ENCODE data around the gene WASF3.

The WASF3 gene

DNA sequence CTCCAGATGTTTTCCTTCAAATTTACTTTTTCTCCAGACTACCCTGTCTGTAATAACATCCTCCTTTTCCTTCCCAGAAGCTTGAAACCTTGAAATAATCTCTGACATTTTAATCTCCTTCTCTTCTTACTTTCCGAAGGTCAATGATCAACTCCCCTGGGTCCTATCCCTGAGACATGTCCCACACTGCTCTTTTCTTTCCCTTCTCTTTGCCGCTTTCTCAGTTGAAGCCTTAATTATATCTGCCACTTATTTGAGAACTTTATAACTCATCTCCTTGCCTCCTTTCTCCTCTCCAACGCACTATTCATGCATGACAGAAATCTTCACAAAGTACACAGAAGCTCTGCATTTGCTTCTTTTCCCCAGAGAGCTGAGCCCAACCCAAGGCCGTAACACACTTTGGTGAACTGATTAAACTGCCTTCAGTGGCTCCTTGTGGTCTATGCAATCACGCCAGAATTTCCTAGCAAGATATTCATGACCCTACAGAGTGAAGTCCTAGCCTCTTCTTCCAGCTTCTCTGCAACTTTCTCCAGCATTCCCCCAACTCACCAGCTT lies 9.2 kb upstream of the WASF3 start:
- no peak for DNase-seq

- no peak for DNase-seq
Observed at GRCh38 chr13:26549713-26550112, 7.8 kb upstream of the WASF3 start.

DNA sequence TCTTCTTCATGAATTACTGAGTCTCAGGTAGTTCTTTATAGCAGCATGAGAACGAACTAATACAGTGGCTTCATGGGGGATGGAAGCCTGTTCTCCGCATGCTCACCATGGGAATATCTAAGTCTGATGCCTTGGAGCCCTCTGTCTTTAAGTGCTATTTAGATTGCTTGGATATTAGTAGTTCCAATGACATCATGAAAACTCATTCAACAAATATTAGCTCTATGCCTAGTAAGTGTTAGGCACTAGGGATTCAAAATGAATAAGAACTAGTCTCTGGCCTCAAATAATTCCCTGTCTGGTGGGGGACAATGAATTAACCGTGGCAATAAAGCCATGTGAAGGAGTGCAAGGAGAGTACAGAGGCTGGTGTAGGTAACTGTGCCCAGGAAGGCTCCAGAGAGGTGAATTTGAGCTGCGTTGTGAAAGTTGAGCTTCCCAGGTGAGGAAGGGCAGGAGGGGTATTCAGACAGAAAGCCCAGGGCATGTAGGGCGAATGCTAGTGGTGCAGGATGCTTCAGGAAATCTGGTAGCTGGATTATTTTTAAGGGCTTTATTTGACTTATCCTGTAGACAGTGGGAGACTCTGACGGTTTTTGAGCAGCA lies 6.1 kb upstream of the WASF3 start:
- no peak for DNase-seq

DNA sequence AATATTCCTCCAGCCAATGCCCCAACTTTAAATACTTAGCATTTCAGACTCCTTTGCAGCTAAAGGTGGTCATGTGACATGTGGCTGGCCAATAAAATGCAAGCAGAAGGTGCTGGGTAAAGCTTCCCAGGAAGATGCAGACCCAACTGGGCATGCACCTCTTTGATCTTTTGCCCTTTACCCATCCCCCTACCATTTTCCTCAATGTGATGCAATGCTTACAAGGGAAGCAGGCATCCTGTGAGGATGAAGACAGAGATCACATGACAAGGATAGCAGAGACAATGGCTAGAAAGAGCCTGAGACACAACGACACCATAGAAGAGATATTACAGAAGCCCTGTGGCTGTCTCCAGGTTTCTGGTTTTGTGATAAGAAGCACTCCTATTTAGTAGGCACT lies 2.1 kb upstream of the WASF3 start:
- no peak for DNase-seq

DNA sequence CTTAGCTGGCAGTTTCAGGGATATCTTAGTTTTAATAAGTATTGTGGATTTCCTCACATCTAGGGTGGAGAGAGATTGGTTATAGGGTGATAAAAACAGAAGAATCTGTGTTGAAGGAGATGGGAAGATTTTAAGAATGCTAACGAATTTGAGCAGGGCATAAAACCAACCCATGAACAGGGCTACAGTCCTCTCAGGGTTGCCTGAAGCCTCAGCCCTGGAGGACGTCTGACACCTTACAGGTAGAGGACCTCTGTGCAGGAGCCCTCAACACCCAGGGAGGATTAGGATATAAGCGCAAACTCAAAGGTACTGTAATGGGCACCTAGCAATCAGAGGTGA lies 461 bp upstream of the WASF3 start:
- DNase-seq: no peak

- DNase-seq: no peak
Observed at GRCh38 chr13:26558074-26558805, 757 bp downstream of the WASF3 start.

- no peak for DNase-seq
Observed at GRCh38 chr13:26558987-26559386, 1.5 kb downstream of the WASF3 start.

GRCh38 chr13:26560456-26560855 lies 3.0 kb downstream of the WASF3 start:
- DNase-seq: no peak

DNA sequence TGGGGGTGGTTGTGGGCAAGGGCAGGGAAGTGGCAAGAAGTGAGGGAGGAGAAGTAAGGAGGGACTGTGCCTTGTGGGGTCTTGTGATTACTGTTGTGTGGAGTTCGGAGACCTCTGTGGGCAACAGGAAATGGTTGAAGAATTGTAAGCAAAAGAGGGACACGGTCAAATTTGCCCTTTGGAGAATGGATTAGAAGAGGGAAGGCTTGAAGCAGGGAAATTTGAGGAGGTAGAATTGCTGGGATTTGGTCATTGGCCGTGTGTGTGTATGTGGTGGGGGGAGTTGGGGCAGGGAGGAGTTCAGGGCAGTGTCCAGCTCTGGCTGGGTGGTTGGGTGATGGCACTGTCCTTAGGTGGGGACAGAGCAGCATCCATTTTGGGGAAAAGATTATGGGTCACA lies 3.6 kb downstream of the WASF3 start:
- no peak for DNase-seq

DNA sequence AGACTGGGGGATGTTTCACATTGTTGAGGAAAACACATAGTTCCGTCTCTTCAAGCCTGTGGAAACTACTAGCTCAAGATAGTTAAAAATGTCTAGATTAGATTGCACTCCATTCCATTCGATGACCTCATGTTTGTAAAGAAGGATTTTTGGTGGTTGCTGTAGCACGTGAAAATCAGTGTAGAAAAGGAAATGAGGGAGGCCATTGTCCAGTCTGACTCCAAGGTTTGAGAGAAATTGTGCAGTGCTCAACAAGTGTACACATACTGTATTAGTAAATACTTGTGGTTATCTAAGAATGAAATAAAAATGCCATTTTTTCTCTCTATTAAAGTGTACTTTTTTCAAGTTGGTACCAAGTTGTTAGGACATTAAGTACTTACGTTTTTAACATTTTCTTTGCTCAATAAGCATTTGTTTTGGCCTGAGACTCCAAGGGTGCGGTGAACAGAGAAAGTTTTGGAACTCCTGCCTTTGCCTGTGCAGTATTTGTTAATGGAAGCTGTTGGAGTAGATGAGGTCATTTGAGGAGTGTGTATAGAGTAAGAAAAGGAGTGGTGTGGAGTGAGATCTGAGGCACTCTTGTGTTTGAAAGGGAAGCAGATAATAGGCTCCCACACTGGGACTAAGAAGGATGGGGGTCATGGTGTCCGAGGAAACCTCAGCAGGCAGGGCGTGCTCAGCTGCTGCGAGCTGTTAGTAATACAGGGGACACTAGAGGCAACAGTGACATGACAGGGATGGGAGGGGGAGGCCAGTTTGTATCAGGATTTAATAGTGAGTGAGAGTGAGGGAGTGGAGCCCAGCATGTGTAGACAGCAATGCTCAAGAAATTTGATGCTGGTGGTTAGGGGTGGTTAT lies 4.4 kb downstream of the WASF3 start:
- no peak for DNase-seq

- DNase-seq: no peak
Observed at GRCh38 chr13:26562512-26562890, 5.0 kb downstream of the WASF3 start.

GRCh38 chr13:26563713-26564112 lies 6.2 kb downstream of the WASF3 start:
- no peak for DNase-seq

DNA sequence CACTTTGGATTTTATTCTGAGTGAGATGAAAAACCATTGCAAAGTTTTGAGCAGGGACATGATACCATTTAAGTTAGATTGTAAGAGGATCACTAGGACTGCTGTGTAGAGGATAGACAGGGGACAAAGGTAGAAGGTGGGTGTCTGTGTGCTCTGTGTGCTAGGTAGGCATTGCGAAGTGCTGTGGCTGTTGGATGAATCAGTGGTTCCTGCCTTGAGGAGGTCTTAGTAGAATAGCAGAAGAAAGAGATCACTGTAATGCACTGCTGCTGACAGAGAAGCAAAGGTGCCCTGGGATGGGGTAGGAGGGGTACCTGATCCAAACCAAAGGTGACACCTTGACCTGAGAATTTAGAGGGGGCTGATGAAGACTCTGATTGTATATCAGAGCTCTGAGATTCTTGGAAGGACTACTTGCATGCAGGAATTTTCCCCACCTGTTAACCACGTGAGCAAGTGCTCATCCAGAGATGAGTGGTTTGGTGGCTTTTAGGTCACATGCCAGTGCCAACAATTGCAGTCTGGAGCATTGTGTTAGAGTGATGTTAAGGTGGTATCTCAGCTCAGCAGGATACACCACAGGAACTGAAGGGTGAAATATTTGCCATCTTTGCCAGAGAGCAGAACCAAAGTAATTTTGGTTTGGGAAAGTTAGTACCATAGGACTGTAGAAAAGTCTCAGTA lies 10.8 kb downstream of the WASF3 start:
- DNase-seq: no peak

DNA sequence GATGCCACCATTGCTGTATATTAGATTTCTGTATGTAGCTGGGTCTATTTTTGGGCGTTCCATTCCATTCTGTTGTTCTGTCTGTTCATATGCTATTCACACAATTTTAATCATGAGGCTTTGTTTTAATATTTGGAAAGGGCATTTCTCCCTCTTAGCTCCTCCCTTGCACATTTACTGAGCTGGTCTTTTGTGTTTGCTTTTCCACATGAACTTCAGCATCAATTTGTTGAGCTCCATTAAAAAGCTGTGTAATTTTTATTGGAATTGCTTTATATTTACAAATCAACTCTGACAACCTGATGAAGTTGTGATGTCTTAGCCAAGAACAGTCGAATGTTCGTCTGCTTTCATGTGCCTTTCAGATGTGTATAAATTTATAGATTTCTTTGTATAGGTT lies 14.0 kb downstream of the WASF3 start:
- no peak for DNase-seq

DNA sequence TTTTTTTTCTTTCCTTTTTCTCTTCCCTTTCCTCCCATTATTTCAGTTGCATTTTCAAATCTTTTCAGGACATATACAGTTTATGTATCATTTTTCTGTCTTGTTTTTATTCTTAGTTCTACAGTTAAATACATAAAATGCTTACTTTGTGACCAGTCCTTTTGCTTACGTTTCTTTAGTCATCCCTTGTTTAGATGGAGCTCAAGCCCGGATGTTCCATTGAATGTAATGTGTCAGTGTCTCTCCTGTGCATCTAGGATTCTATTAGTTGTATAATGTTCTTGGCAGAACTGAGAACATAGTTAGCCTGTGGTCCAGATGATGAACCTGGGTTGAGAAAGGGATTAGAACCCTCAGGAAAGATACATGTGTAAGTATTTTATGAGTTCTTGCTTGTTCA lies 17.8 kb downstream of the WASF3 start:
- no peak for DNase-seq

DNA sequence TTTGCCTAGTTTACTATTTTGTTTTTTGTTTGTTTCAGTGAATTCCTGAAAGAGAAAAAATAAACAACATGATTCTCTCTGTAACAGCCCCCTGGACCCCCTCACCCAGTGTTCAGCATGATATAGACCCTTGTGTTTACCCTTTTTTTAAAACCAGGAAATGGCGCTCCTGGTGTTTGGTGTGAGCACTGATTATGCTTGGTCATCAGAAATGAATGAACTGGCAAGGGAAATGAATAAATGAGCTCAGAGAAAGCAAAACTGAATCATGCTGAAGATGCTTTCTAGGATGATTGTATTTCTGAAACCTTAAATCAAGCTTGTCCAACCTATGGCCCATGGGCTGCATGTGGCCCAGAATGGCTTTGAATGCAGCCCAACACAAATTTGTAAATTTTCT lies 22.1 kb downstream of the WASF3 start:
- DNase-seq: no peak

DNA sequence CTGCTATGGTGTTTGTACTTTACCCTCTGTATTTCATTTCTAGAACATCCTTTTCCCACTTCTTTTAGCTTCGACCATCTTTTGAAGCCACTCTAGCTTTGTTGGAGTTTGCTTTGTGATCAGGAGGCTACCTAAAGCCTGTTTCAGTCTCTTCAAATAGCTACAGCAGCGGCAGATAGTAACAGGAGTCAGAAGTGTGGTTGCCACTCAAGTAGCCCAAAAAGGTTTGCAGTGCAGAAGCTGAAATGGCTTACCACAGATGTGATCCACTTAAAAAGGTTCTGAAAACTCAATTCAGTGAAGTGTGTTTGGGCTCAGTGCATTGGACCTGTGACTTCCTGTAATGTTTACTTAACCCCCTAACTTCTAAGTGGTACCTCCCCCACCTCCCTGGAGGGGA lies 26.2 kb downstream of the WASF3 start:
- DNase-seq: no peak

DNA sequence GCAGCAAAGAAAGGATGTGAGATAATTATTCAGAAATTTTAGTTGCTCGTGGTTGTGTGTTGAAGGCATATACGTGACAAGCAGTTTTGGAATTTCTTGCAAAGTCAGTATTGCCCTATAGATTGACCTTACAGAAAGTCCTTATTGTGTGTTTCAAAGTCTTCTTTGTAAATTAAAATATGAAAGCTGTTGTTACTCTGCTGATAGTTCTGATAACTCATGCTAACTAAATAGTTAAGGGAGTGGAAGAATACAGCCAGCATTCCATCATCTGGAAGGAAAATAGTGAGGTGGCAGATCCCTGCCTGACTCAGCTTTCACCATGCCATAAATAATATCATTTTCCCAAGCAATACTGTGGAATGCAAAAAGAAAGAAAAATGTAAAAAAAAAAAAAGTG lies 27.2 kb downstream of the WASF3 start:
- no peak for DNase-seq

GRCh38 chr13:26585136-26585535 lies 27.7 kb downstream of the WASF3 start:
- no peak for DNase-seq

DNA sequence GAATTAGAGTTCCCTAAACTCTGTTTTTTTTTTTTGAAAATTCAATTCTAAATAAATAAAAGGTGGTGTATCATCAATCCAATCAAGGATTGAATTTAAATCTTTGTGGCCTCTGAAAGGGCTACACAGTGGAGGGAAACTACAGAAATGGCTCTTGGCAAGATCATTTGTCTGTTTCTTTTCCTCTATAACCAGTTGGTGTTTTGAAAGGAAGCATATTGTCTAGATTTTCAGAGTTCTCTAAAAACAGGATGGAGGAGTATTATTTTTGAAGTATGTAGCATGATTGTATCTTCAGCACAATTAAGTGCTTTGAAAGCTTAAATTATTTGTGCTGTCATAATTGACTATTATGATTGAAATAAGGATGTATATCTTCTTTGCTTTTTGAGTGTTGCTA lies 29.8 kb downstream of the WASF3 start:
- no peak for DNase-seq

DNA sequence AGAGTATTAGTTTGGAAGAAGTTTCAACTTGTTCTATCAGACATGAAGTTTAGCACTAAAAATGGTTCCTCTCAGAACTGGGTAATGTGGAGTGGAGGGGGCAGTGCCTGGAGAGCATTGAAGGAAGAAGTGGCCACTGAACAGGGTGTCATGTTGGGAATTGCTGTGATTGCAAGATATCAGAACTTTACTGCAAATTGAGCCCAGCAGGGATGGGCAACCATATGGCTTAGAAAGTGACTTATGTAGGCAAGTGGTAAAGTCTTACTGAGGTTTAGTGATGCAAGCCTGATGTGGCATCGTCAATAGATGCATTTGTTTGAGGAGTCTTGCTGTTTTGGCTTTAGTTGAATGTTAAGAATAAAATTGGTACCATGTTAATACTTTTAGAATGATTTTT lies 31.7 kb downstream of the WASF3 start:
- DNase-seq: no peak

GRCh38 chr13:26589754-26590153 lies 32.3 kb downstream of the WASF3 start:
- no peak for DNase-seq

- no peak for DNase-seq
Observed at GRCh38 chr13:26590379-26590778, 32.9 kb downstream of the WASF3 start.

Measured in NCI-H1092 treated with DMSO at 0.1 percent for 48 hours (cell line).